LNCaP clone FGC (cell line): Measurements from ENCODE around the gene CXADR.
A peak's percentile ranks its signal among the peaks of the same experiment; 100 is the strongest.

Source experiments
- DNase-seq: peaks from one replicate; pipeline ENCODE4 v3.0.0-alpha.2; 2011; ENCODE audit warnings: low read depth
- H3K4me3 ChIP-seq: 2 replicates; pipeline ENCODE4 v1.5.1; 2011; ENCODE audit warnings: mild to moderate bottlenecking, low read depth, low read length, control low read depth
- TF ChIP-seq, protein P1 (sequence below): IDR thresholded peaks from 2 replicates; pipeline ENCODE4 v1.5.1; 2012; ENCODE audit warnings: mild to moderate bottlenecking; ENCODE audit not compliant: control insufficient read depth, insufficient read depth; ENCODE audit errors: extremely low read depth

CXADR gene

GRCh38 chr21:17527711-17528110 lies 14.9 kb downstream of the CXADR start:
- DNase-seq = no peak
- TF ChIP-seq, protein P1, sequence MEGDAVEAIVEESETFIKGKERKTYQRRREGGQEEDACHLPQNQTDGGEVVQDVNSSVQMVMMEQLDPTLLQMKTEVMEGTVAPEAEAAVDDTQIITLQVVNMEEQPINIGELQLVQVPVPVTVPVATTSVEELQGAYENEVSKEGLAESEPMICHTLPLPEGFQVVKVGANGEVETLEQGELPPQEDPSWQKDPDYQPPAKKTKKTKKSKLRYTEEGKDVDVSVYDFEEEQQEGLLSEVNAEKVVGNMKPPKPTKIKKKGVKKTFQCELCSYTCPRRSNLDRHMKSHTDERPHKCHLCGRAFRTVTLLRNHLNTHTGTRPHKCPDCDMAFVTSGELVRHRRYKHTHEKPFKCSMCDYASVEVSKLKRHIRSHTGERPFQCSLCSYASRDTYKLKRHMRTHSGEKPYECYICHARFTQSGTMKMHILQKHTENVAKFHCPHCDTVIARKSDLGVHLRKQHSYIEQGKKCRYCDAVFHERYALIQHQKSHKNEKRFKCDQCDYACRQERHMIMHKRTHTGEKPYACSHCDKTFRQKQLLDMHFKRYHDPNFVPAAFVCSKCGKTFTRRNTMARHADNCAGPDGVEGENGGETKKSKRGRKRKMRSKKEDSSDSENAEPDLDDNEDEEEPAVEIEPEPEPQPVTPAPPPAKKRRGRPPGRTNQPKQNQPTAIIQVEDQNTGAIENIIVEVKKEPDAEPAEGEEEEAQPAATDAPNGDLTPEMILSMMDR = no peak
- no peak overlapping the region for H3K4me3 ChIP-seq

DNA sequence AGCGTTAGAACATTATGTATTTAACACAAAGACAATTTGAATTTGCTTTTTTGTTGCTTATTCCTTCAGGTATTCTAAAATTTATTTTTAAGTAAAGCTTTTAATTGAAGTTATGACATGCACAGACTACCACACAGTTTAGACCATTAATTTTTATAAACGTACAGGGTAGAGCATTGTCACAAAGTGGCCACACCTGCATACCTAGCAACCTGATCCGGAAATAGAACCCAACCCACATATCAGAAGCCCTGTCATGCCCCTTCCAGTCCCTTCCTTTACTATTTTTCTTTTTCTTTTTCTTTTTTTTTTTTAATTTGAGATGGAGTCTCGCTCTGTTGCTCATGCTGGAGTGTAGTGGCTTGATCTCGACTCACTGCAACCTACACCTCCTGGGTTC lies 16.8 kb downstream of the CXADR start:
- no peak overlapping the region for H3K4me3 ChIP-seq
- TF ChIP-seq, protein P1 = no peak
- DNase-seq = no peak

DNA sequence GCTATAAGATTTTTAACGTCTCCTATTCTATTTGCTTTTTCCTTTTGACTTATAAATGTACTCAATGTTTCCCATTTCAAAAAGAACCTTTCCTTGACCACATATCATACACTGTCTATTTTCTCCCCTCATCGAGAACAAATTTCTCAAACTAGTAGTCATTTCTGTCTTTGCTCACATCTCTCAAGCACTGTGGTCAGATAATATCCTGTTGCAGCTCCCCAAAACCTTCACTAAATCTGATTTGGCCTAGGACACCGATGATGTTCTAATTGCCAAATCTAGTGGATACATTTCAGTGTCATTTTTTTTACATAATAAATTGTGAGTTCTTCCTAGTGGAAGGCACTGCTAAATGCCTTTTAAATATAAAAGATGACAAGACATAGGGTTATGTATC lies 19.4 kb downstream of the CXADR start:
- H3K4me3 ChIP-seq = no peak overlapping the region
- TF ChIP-seq, protein P1 = no peak
- no peak for DNase-seq

GRCh38 chr21:17536381-17536780 lies 23.5 kb downstream of the CXADR start:
- TF ChIP-seq, protein P1 = no peak
- no peak for DNase-seq
- H3K4me3 ChIP-seq = no peak overlapping the region

- peak; percentile 56 for DNase-seq
- H3K4me3 ChIP-seq = no peak overlapping the region
- TF ChIP-seq, protein P1 = no peak
Observed at GRCh38 chr21:17537299-17537698, 24.5 kb downstream of the CXADR start.

- TF ChIP-seq, protein P1 = no peak
- H3K4me3 ChIP-seq = no peak overlapping the region
- no peak for DNase-seq
Observed at GRCh38 chr21:17538576-17538975, 25.7 kb downstream of the CXADR start.

DNA sequence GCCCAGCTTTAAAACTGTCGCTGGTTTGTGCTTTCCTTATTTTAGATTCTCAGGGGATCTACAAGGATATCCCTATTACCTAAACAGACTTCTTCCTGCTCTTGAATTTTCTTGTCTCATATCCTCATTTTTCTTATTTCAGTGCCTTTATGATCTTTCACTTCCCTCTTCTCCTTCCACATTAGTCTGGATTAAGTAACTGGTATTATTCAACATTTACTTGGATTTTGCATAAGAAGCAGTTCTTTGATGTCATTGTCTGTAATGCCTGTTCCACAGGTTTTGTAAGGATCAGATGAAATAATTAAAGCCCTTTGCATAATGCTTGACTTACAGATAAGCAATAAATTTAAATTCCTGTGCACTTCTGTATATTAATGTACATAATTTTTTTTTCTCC lies 26.5 kb downstream of the CXADR start:
- TF ChIP-seq, protein P1 = no peak
- no peak for DNase-seq

More for the DNA sequence above, 26.5 kb downstream of the CXADR start:
- H3K4me3 ChIP-seq = no peak overlapping the region
